Activated T-cell treated with anti-CD3 and anti-CD28 coated beads for 48 hours (primary cell): Measurements from ENCODE around the gene LFNG.

Experiments
- DNase-seq: peaks from one replicate; pipeline ENCODE4 v3.0.0-alpha.2; 2020; ENCODE audit warnings: low read depth

Gene LFNG

DNA sequence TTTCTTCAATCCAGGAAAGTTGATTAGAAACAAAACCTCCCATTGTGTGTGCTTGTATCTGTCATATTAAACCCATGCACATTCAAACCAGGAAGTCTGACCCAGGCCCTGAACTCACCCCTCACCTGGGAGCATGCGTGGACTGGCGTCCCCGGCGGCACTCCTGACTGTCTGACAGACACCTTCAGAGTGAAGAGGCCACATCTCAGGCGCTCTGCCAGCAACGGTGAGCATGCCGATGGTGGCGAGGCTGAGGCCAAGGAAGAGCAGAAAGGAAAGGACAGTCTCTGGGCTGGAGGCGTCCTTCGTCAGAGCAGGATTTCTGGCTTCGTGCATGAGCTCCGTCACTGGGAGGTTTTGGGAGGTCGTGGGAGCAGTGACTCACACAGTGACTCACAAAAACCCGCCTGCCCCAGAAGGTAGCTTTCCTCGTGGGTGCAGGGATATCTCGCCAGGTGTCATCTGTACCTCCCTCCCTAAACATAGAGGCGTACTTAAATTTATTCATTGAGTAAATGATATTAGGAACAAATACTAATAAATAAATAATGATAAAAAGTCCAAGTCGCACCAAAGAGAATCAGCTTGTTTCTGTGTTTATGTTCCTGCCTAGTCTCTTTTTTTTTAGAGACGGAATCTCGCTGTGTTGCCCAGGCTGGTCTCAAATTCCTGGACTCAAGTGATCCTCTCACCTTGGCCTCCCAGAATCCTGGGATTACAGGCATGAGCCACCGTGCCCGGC is 52.7 kb downstream of the LFNG start:
- DNase-seq: peak; percentile 12

DNA sequence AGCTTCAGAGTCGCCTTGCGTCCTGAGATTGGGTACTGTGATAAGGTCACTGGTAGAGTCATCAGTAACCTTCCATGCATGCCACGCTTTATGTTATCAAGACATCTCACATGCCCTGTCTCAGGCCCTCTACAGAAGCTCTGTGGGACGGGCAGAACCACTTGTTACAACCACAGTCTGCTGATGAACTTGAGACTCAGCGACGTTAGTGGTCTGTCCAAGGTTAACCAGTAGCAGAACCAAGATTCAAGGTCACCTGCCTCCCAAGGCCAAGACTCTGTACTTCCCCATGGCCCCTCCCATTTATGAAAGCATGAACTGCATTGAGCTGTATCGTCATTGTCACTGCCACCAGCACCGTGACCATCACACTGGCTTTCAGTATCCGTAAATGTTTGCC is 54.2 kb downstream of the LFNG start:
- DNase-seq: no peak

DNA sequence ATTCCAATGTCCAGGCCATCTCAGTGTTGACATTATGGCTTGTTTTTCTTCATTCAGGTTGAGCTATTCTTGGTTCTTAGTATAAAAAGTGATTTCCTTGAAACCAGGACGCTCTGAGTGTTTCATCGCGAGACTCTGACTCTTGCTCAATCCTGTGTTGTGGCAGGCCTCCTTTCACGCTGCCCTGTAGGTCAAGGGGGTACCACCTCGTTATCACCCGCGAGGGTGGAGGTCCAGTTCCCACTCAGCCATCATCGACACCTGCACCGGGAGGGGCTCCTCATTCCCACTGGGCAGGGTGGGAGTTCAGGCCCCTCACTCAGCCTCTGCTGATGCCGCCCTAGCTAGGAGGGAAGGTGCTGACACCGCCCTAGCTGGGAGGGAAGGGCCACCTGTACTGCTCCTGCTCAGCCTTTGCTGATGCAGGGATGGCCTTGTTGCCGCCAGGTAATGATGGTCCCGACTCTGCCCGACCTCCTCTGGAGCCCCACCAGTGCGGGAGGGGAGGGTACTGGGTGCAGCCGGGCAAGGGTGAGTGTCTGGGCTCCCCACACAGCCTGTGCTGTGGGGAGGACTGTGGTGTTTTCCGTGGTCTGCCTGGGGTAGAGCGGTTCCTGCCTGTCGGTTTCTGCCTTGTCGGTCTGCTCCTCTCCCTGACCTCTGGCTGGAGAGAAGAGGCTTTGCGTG is 55.6 kb downstream of the LFNG start:
- DNase-seq: no peak

DNA sequence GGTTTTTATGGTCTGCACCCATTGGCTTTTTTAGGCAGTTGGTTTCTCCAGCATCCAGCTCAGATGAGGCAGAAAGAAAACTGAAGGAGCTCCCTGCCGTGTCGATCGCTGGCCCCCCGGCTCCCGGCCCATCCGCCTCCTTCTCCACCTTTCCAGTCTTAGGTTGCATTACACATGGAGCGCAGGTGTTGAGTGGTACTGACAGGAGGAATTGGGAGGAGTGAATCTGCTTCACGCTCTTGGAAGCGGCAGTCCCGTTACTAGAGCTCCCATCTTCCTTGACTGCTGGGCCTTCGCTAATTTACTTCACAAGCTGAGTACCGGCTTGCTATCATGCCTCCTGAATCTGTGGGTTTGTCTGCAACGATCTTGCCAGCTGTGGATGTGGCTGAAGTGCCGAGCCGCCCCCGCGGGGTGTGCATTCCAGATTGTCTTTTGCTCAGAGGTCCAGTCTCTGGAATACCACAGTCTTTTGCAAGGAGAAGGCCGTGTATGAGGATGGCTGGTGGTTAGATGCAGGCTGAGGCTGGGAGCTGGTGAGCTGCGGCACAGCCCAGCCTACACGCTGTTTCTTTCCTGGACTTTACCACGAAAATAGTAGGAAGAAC is 56.3 kb downstream of the LFNG start:
- no peak for DNase-seq

DNA sequence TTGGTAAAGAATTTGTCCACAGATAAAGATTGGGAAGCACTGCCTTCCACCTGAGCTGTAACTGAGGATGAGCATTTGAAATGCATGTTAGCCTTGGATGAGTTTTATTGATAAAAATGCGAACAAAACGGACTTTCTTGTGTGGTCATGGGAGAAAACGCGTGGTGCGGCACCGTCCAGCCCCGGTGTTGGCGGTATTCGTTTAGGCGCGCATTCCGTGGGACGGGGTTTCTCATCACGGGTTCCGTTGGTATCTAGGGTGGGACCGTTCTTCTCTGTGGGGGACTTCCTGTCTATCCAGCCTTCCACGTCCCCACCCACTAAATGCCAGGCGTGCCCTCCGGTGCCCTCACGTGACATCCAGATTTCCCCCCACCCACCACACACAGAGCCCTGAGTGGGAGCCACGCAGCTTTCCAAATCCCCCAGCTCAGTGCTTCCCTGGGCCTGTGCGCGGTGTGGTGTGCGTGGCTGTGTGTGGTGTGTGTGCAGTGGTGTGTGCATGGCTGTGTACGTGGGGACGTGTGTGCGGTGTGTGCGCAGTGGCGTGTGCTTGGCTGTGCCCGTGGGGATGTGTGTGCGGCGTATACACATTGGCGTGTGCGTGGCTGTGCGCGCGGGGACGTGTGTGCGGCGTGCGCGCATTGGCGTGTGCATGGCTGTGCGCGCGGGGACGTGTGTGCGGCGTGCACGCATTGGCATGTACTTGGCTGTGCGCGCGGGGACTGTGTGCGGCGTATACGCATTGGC is 57.3 kb downstream of the LFNG start:
- no peak for DNase-seq
